Inflammatory macrophage (primary cell): Measurements from ENCODE around the gene PKHD1.
A peak's percentile ranks its signal among the peaks of the same experiment; 100 is the strongest.

Source experiments
- DNase-seq, 2 donors: peaks; one replicate each; pipeline ENCODE4 v3.0.0-alpha.2; 2020 to 2022

Gene PKHD1

DNA sequence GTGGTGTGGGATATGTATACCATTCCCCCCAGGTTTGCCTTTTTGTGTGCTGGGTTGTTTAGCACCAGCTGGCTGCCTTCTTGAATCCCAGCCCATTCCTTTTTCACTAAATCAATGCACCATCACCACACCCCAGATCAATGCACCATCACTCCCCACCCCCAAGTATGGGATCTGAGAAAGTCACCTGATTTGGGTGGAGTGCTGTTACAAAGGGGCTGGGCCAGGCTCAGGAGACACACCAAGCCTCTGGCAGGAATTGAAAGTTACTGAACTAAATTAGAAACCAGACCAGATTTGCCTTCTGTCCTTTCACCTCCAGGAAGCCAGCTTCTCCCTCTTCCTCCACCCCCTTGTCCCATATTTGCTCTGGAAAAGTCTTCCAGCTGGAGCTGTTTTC, 19.6 kb upstream of the PKHD1 start:
- no peak for DNase-seq

DNA sequence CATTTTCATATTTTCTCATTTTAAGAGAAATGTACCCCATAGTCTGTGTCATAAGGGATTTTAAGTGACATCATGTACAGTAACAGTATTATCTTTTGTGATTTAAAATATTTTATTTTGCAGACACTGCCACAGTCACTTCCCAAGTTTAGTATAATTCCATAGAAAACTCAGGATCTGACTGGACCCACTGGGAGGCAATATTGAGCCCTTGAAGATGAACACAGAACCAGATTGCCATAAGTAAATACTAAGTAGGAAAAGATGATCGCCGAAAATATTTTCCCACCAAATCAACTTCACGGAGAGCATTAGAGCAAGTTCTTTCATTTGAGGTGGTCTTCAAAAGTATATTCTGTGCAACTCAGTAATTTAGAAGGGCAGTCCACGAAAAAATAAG, 17.6 kb upstream of the PKHD1 start:
- no peak for DNase-seq

DNA sequence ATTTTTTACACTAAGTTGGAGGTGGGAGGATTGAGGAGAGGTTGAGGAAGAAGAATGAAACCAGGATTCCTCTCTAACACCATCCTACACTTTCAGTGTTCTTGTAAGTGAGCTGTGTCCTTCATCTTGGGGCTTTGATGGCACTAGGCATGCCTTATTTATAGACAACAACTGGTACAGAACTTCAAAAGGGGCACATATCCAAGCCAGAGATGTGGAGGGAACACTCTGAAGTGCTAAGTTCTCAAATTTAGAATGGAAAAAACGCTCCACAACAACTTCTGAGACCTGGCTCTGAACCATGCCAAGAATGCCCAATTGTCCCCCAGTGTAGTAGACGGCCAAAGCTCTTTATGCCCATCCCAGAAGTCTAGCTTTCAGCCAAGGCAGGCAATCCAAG, 16.2 kb upstream of the PKHD1 start:
- no peak for DNase-seq

DNA sequence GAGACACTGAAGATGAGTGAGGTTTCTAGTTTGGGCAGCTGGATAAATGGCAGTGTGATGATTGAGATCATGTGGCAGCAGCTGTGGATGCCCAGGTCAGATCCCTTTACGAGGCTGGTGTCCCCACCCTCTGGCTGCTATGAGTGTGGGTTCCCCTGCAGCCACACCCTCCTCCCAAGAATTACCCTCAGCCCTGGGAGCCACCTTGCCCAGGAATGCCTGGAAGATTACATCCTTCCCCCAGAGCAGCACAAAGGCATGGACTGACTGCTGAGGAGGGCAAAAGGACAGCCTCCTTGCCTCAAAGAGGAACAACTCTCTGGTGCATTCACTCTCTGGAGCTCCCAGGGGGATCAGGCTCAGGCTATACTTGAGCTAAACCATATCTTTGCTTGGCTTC, 15.0 kb upstream of the PKHD1 start:
- no peak for DNase-seq

DNA sequence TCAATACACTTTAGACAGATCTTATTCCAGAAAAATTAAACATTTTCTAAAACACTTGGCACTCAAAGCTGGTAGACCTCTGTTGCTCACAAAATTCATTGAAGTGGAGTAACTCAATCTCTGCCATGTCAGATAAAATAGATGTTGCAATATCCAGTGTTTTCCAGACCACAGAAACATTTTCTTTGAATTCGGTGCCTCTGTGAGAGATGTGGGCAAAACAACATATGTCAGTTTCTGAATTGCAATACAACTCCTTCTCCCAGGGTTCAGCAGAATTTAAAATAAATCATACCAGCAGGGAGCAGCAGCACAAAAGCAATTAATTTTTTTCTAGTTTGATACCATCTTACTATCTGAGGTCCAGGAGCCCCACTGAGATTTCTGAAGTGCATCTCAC, 11.3 kb upstream of the PKHD1 start:
- no peak for DNase-seq

DNA sequence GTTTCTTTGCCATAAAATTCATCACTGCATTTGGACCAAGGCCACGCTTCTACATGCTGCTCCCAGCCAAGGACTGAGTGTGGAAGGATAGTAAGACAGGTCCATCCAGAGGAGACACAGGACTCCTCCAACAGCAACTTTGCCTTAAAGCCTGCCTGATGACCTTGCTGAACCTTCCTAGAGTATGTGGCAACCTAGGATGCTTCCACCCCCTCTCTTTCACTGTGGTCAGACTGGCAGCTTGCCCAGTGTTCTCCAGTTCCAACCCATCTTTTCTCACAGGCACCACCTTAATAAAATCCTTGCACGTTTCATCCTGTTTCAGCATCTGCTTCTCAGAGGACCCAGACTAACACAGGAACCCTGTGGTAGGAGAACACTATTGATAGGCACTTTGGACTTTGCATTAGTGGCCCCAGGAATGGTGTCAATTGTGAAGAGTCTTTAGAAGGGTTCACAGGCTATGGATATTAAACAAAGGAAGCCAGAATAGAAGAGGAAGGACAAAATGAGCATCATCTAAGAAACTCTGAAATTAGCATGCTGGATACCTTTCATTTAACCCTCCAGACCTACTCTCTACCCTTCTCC, 2.4 kb upstream of the PKHD1 start:
- no peak for DNase-seq

DNA sequence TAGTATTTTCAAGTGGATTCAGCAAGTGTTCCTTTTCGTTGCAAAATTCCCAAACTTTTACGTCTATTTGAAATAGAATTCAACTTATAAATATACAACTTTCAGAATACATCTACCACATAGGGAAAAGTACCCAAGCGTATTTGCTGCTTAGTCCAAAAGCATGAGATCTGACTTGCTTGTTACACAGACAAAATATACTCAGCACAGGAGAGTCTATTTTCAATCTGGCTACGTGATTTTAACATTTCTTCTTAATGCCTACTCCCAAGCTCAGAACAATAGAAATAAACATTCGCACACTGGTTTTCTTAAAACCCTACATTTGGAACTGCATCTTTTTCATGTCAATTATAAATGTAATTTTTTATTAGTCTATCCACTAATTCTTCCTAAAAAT, 672 bp downstream of the PKHD1 start:
- DNase-seq: no peak

DNA sequence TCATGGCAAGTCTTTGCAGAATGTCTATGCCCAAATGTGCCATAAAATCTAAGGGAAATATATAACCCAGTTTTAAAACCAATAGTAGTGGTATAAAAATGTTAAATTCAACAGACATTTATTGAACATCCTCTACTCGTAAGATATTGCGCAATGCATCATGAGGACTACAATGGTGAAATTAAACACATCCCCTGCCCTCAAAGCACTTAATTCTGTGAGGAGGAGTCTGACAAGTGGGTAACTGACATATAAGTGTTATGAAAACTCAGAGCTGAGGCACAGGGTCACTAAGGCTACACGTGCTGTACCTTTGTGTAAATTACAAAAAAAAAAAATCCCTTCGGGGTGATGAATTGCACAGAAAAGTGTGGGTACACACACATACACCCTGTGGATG, 6.2 kb downstream of the PKHD1 start:
- DNase-seq: no peak

DNA sequence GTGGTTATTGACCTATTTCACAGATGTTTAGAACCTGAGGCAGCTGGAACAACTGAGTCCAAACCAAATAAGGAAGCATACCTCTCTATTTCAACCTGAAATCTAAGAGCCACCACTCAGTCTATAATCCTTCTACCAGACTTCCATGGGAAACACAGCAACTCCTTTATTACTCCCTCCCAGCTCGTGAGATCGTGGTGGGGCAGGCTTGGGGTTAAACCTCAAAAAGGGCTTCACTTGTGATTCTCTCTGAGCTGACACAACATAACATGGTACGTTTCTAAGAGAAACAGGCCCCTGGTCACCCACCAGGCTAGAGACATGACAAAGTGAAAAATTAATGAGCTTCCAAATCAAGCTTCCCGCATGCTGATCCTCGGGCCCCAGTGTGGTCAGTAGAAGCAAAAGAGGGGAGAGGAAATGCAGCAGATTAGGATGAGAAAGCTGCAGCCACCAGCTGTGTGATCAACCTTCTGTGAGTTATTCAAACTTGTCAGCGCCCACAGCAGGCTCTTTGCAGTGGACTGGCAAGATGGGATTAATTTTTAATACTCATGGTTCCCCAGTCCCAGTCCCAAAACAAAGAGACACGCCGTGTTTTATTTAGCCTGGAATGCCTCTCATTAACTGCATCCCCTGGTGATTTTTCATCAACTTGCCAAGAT, 9.3 kb downstream of the PKHD1 start:
- DNase-seq: no peak

DNA sequence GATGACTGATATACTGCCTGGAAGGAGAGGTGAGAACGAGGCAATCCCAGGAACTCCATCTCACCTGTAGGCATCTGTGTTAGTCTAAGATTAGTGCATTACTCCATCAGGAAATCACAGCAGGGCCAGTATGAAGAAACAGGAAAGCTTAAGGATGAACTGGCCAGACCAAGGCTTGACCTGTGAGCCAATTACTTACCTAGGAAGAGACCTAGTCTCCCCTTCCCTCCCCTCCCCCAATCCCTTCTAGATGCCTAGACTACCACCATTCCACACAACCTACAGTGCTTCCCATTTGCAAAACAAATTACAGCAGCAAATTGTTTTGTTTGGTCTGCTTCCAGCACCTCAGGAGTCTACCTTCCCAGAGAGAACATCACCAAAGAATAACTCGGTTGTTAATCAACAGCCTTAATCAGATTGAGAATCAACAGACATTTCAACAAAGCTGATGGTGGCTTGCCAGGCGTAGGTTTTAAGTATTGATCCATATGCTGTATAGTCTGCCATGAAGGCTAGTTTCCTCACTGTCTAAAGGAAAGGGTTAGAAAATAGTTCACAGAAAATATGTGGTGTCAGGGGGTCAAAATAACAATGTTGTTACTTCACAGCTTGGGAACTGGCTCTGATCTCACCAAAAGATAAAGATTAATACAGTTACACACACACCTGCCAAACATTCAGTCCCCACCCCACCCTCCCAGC, 10.1 kb downstream of the PKHD1 start:
- DNase-seq: no peak

DNA sequence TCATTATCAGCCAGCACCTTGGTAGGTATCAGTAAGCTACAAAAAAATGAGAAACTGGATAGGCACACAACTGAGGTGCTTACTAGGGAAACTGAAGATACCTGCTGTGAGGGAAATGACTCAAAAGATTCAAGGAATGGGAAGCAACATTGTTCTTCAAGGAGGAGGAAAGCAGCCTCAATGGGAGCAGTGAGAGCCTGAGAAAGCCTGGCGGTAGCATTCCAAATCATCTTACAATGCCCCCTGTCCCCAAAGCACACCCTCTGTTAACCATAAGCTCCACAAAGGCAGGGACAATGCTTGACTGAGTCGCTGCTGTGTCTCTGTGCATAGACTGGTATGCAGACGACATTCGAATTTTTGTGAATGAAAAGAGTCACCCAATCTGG, 10.6 kb downstream of the PKHD1 start:
- no peak for DNase-seq

DNA sequence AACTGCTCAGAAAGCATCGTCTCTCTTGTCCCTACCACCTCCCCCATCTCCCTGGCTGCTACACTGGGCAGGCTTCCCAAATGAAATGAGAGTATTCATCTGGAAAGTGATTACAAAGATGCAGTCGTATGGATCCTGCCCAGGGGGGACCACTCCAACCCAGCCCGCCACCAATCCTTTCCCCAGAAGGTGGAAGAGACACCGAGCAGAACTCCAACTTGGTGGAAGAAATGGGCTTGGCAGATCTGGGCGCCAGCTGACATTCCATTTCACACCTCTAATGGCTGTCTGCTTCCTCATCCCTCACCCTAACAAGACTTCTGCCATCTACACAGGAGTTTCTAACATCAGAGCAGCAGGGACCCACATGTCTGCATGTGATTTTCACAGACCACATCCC, 12.7 kb downstream of the PKHD1 start:
- DNase-seq: no peak

DNA sequence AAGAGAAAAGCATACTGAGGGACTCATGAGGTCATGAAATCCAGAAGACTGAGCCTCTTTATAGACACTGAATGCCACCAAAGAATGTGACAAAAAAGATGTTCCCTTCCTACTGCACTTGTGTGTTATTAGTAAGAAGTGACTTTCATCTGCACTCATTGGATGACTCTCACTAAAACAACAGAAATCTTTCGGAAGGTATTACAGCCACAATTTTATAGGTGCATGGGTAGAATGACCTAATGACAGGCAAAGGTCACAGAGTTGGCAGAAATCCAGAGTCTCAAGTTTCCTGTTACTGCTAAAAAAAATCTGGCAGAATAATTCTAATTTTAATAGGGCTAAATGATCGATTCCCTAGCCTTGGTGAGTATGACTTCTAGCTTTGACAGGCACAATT, 13.3 kb downstream of the PKHD1 start:
- DNase-seq: no peak

DNA sequence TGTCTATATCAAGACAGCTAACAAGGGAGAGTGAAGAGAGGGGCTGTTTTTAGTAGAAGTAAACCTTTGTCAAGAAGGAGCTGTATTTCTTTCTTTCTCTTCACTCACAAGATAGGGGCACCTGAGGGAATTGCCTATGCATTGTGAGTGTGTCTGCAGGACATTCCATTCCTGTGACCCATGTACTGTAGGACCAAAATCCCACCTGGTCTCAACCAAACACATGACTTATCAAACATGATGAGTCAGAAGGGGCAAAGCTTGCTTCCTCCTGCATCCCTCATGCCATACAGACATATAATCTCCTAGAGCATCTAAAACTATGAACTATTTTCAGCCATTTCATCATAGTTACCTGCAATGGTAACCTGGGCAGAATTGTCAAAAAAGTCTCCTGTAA, 21.8 kb downstream of the PKHD1 start:
- no peak for DNase-seq

DNA sequence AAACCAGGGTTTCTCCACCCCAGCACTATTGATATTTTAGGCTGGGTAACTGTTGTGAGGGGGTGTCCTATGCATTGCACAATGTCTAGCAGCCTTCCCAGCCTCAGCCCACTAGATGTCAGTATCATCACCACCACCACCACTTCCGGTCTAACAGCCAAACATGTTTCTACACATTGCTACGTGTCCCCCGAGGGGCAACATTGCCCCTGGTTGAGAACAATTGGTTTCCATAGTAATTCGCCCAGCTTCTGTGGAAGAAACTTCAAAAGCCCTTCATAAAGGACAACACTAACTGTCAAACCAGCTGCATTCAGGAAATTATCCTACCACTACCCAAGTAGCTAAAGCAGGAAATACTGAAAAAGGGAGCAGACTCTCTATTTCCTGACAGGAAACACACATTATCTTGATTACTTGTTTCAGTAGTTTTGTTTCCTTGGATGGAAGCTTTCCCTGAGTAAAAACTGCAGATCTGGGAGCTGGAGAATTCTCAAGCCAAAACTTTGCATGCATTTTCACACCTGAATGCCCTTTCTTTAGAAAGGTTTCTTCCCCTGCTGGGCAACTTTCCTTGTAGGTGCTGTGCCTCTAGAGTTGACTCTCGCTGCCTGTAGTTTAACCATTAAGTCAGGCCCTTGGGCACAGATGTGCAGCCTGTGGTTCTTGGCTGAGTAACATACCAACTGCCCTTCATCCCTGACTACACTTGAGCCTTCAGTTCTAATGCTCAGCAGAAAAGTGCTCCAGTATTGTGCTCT, 23.6 kb downstream of the PKHD1 start:
- peak; percentile 43 to 46 for DNase-seq

DNA sequence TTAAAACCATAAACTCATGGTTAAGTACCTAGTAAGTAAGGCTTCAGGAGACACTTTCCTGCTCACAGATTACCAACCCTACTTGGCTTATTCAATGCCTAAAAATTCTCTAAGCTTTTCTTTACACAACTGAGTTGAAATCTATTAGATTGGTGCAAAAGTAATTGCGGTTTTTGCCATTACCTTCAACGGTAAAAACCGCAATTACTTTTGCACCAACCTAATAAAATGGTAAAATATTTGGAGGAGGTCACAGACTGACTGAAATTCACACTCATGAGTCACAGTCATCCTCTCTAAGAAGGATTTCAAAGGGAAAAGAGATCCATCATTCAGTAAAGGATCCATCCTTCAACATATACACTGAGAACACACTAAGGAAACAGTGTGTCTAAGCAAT, 25.9 kb downstream of the PKHD1 start:
- no peak for DNase-seq

DNA sequence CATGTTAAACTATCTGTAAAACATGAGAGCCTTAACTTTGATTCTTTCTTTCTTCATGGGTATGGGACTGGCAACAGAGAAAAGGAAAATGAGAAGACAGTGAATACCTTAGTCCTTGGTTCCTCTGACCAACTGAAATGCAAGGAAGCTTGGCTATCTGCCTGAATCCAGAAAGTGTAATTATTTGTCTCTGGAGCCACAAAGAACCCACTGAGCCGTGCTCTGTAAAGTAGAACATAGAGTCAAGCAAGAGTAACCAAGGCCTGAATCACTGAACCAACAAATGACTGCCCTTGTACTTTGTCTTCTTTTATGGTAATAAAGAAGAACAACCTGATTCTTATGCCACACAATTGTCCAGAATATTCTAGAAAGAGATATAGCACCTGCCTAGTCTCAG, 27.6 kb downstream of the PKHD1 start:
- DNase-seq: no peak

DNA sequence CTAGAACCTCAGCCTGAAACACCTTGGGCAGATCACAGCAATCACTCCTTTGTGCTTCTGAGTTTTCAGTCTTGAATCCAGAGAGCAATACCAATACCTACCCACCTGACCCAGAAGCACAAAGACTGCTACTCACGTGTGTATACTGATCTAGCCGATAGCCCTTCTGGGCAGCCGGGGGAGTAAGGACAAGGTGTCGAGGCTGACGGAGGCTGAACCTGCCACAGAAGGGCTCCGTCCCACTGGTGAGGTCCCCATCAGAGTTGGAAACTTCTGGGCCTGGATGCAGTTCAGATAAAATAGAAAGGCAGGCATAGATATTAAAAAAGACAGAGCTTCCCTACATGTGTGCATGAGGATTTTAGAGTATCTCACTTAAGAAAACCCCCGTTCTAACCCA, 32.0 kb downstream of the PKHD1 start:
- DNase-seq: no peak

DNA sequence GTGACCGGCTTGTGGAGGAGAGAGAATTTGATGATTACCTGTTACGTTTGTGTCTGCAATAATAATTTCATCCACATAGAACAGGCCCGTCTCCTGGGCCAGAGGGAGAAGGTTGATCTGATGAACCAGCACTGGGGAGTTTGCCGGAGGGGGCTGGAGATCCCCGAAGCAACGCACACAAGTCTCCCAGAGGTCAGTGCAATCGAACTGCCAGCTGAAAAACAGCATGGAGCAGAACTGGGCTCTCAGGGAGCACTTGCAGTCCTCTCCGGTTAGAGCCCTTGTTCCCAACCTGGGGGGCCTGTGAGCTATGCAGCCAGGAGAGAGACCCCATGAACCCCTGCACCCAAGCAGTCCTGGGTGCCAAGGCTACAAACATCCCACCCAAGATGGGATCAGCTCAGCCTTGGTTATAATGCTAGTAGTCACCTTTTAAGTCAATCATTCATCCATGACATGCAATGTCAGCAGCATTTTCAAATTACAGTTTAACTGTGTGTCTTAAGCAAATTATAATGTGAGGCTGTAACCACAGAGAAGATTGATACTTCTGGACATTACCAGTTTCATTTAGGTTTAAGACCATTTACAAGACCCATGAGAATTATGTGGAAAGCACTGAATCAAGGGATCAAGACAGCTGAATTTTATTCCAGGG, 34.2 kb downstream of the PKHD1 start:
- DNase-seq: no peak

DNA sequence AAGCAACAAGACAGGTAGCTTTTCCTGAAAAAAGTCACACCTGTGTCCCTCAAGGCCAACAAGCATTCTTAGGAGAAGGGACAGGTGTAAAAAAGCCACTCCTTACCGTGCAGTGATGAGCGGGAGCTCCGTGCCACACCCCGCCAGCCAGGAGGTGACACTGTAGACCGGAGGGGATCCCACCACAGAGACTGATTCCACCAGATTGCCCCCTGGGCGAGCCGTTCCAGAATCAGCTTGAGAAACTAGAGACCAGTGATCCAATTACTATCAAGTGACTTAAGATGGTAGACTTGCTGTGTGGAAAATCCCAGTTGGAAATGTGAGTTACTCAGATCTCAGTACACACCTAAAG, 37.4 kb downstream of the PKHD1 start:
- DNase-seq: no peak

DNA sequence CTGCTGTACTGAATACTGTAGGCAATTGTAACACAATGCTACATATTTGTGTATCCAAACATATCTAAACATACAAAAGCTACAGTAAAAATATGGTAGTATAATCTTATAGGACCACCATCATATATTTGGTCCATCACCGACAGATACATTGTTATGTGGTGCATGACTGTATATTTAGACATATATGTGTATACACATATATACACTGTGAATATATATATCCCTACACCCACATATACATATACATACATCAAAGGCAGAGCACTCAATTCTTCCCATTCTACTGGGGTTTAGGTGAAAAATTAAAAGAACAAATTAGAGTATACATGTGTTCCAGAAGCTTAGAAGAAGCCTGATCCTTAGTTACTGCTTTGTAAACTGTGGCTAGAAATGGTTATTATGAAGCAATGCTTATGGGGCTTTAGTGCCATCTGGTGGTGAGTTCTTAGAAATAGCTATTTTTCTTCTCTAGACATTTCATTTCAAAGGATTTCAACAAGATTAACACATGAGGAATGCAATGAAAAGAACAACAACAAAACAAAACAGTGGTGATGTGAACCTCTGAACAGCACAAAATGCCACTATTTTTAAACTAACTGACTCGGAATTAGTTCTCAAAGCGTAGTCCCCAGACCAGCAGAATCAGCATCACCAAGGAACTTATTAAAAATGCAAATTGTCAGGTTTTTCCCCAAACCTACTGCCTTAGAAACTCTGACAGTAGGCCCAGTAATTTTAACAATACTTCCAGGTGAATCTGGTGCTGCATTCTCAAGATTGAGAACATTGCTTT, 38.0 kb downstream of the PKHD1 start:
- DNase-seq: peak; percentile 27 to 28

DNA sequence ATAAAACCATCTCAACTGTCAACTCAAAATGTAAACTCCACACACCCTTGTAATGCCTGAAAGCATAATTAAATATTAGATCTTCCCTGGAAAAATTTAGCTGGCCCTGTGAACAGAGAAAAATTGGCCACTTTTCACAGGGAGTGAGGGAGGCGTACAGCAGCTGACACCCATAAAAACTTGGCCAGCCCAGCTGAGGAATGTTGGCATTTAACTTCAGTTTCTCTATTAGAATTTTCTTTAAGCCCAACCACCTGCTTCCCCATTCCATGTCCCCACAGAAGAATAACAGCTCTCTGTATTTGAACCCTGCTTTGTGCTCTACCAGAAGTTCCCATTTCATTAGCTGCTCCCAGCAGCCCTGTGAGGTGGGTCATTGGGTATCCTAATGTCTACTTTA, 41.0 kb downstream of the PKHD1 start:
- DNase-seq: no peak
